Pancreas (tissue), 10 donors: ENCODE measurements around the gene PSMF1. TPM values are rescaled to one million over a fixed set of nuclear protein-coding genes. Genes with fewer than 3 reads are reported as not detected.
A peak's percentile ranks its signal among the peaks of the same experiment; 100 is the strongest.

Experiments used
- ATAC-seq, 4 donors: fragments of 200-7000 bp; cut with Tn5 transposase; one replicate each; pipeline versions ENCODE4 v1.8.0 to v1.9.1; 2020; ENCODE audit warnings: mild to moderate bottlenecking in 4 of 4, moderate library complexity in 4 of 4
- DNase-seq, 6 donors: peaks; one replicate each; pipeline ENCODE4 v3.0.0-alpha.2; 2020
- FAIRE-seq: peaks from 2 replicates; lab custom pipeline; 2012; peaks lifted over from hg19 to GRCh38; lab: Jason Lieb, UNC
- H3K27ac ChIP-seq, 4 donors: fragments of 200-600 bp; sonication (generic); 1 replicate in 3 of 4; 2 replicates in 1 of 4; pipeline versions ENCODE4 v1.5.0 to v1.8.0; 2020
- H3K27me3 ChIP-seq, 4 donors: fragments of 200-600 bp; one replicate each; pipeline ENCODE4 v1.8.0; 2021
- H3K36me3 ChIP-seq, 3 donors: fragments of 200-600 bp; sonication (generic) in 1 of 3; one replicate each; pipeline versions ENCODE4 v1.5.0 to v1.8.0; 2020 to 2021
- H3K4me1 ChIP-seq, 3 donors: fragments of 200-600 bp; one replicate each; pipeline ENCODE4 v1.8.0; 2021
- H3K4me3 ChIP-seq, 4 donors: fragments of 200-600 bp; sonication (generic) in 2 of 4; one replicate each; pipeline versions ENCODE4 v1.5.0 to v1.8.0; 2020 to 2021
- H3K9me3 ChIP-seq, 4 donors: fragments of 200-600 bp; one replicate each; pipeline ENCODE4 v1.8.0; 2021
- CTCF ChIP-seq, 4 donors: fragments of 200-600 bp; sonication (generic) in 3 of 4; IDR thresholded peaks; one replicate each; pipeline versions ENCODE4 v1.5.0 to v1.8.0; 2021; ENCODE audit warnings: antibody characterized with exemption in 4 of 4
- WGBS, 2 donors: extraction: QIAGEN DNeasy Blood & Tissue Kit; methylation state at CpG; one replicate each; pipeline ENCODE4 v1.1.7; 2013; 5-methylcytosine and 5-hydroxymethylcytosine counted together
- intact Hi-C, 3 donors: fragments of 100-400 bp; cut with DNase I; formaldehyde crosslinking; loops; one replicate each; pipeline versions ENCODE4 v1.11.1 to v1.14.2; 2022
- polyA plus RNA-seq, 2 donors: library from polyadenylated mRNA; stranded (reverse); fragments of 200-250 nt; gene quantifications; one replicate each; pipeline ENCODE4 v1.2.3, GENCODE V29; 2013
- total RNA-seq, 6 donors: library from RNA; stranded (reverse); fragmentation: NEBNext Ultra II Directional in 4 of 6; extraction: Animal tissue kit (Norgen Biotek cat#: 25700) in 4 of 6; gene quantifications; one replicate each; pipeline versions ENCODE4 v1.2.1 to v1.2.4, GENCODE V29; 2021 to 2023
- donor health status: healthy with polysubstance abuse.
- donor health status: DM: no; HTN: no; CAD: no; lungs with moderate emphysema.
- donor health status: DM: no; HTN: no; CAD: no.
- donor health status: control.
- donor health status: control.
- donor health status: Bipolar disorder and iron deficiency.
- donor health status: DM: yes; HTN: yes; CAD: no.
- donor health status: DM: no; HTN: no; CAD: no.
- donor health status: DM: no; HTN: no; CAD: no.
- donor health status: DM: yes; HTN: yes; CAD: no.

PSMF1 gene
- total and polyA plus RNA-seq, 8 donors, result 17.8 to 114 (median 79.6) TPM

GRCh38 chr20:1124421-1124820 is 6.0 kb downstream of the PSMF1 start:
- TF ChIP-seq CTCF (IDR thresholded peaks at IDR 0.05), result no peak
- no peak for DNase-seq
- 44 to 46% methylated on average over 3 of the region's 3 CpGs for whole genome bisulfite sequencing, 2 donors
- Histone ChIP-seq H3K9me3 (no peaks in the 10 kb centered on the region), H3K27ac (no peak overlapping the region), H3K36me3 (peaks cover 0 to 41% (median 30%) of the 10 kb centered on the region in 3 donors), H3K27me3 (no peaks in the 10 kb centered on the region), H3K4me3 (no peak overlapping the region), H3K4me1 (peaks cover 8 to 43% (median 20%) of the 10 kb centered on the region in 3 donors)
- intact Hi-C loops, result no loop called here
- no peak for ATAC-seq
- no peak for FAIRE-seq

GRCh38 chr20:1125277-1125676 is 6.9 kb downstream of the PSMF1 start:
- H3K4me1 ChIP-seq, result peaks cover 8 to 35% (median 20%) of the 10 kb centered on the region in 3 donors
- H3K27me3 ChIP-seq, result no peaks in the 10 kb centered on the region
- FAIRE-seq (no peak), ATAC-seq (no peak), DNase-seq (no peak)
- intact Hi-C loops, result no loop called here
- peaks cover 0 to 49% (median 38%) of the 10 kb centered on the region in 3 donors for H3K36me3 ChIP-seq
- H3K4me3 ChIP-seq, result no peak overlapping the region
- H3K27ac ChIP-seq, result no peak overlapping the region
- no peak for TF ChIP-seq CTCF (IDR thresholded peaks at IDR 0.05)
- WGBS, 2 donors, result 84 to 88% methylated on average over 7 of the region's 7 CpGs
- no peaks in the 10 kb centered on the region for H3K9me3 ChIP-seq

- ATAC-seq (no peak), DNase-seq (no peak), FAIRE-seq (no peak)
- TF ChIP-seq CTCF (IDR thresholded peaks at IDR 0.05), result no peak
- Histone ChIP-seq H3K4me1 (peaks cover 0 to 9% (median under 1%) of the 10 kb centered on the region in 3 donors), H3K27ac (no peak overlapping the region), H3K9me3 (no peaks in the 10 kb centered on the region), H3K4me3 (no peak overlapping the region), H3K27me3 (no peaks in the 10 kb centered on the region), H3K36me3 (peaks cover 0 to 62% (median 50%) of the 10 kb centered on the region in 3 donors)
- intact Hi-C loops, result no loop called here
- 60 to 83% methylated on average over 1 of the region's 1 CpG for WGBS, 2 donors
These were observed 9.4 kb downstream of the PSMF1 start for GRCh38 chr20:1127840-1128239.

GRCh38 chr20:1130058-1130694 is 11.8 kb downstream of the PSMF1 start:
- H3K27me3 ChIP-seq, result no peaks in the 10 kb centered on the region
- no peaks in the 10 kb centered on the region for H3K9me3 ChIP-seq
- no peak overlapping the region for H3K27ac ChIP-seq
- 86 to 89% methylated on average over 4 of the region's 4 CpGs for WGBS, 2 donors
- DNase-seq, result no peak
- no peaks in the 10 kb centered on the region for H3K4me1 ChIP-seq
- no peak for ATAC-seq
- TF ChIP-seq CTCF (IDR thresholded peaks at IDR 0.05), result no peak
- intact Hi-C loops, result no loop called here
- no peak overlapping the region for H3K4me3 ChIP-seq
- H3K36me3 ChIP-seq, result peaks cover 0 to 70% (median 55%) of the 10 kb centered on the region in 3 donors
- no peak for FAIRE-seq

- H3K36me3 ChIP-seq, result peaks cover 0 to 70% (median 56%) of the 10 kb centered on the region in 3 donors
- FAIRE-seq (no peak), ATAC-seq (peak in 2 of 4 donors; percentile 45 to 64), DNase-seq (no peak)
- H3K4me1 ChIP-seq, result no peaks in the 10 kb centered on the region
- no peaks in the 10 kb centered on the region for H3K9me3 ChIP-seq
- intact Hi-C loops, result no loop called here
- no peak for TF ChIP-seq CTCF (IDR thresholded peaks at IDR 0.05)
- no peaks in the 10 kb centered on the region for H3K27me3 ChIP-seq
- WGBS, 2 donors, result 90 to 92% methylated on average over 5 of the region's 5 CpGs
- H3K4me3 ChIP-seq, result no peak overlapping the region
- no peak overlapping the region for H3K27ac ChIP-seq
These were observed 12.4 kb downstream of the PSMF1 start for GRCh38 chr20:1130847-1131246.
